MM.1S (cell line): Measurements from ENCODE around the gene LDLRAD1.

Experiments used
- EZH2 ChIP-seq: fragments of 300-600 bp; sonication (generic); optimal IDR thresholded peaks from 2 replicates; pipeline ENCODE3; 2017; ENCODE audit warnings: low read depth, mild to moderate bottlenecking, antibody characterized with exemption, low read length, mixed read lengths
- TF ChIP-seq, protein P1 (sequence below): fragments of 300-600 bp; sonication (generic); IDR thresholded peaks from 2 replicates; pipeline ENCODE4 v1.5.1; 2016; ENCODE audit warnings: antibody characterized with exemption, low read length, mixed read lengths

- TF ChIP-seq, protein P1, sequence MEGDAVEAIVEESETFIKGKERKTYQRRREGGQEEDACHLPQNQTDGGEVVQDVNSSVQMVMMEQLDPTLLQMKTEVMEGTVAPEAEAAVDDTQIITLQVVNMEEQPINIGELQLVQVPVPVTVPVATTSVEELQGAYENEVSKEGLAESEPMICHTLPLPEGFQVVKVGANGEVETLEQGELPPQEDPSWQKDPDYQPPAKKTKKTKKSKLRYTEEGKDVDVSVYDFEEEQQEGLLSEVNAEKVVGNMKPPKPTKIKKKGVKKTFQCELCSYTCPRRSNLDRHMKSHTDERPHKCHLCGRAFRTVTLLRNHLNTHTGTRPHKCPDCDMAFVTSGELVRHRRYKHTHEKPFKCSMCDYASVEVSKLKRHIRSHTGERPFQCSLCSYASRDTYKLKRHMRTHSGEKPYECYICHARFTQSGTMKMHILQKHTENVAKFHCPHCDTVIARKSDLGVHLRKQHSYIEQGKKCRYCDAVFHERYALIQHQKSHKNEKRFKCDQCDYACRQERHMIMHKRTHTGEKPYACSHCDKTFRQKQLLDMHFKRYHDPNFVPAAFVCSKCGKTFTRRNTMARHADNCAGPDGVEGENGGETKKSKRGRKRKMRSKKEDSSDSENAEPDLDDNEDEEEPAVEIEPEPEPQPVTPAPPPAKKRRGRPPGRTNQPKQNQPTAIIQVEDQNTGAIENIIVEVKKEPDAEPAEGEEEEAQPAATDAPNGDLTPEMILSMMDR, result no peak
- no peak for TF ChIP-seq EZH2
Observed at GRCh38 chr1:53999920-54000319, 18.1 kb downstream of the LDLRAD1 start.
